WI38 (cell line): ENCODE data around the gene ENPP3.
A peak's percentile ranks its signal among the peaks of the same experiment; 100 is the strongest.

Experiments
- H3K4me3 ChIP-seq: 2 replicates; pipeline ENCODE4 v1.5.1; 2011; ENCODE audit warnings: low read depth, mild to moderate bottlenecking, control low read depth, low read length
- TF ChIP-seq, protein P1 (sequence below): IDR thresholded peaks from 2 replicates; pipeline ENCODE4 v1.5.1; 2012; ENCODE audit warnings: low read depth, mild to moderate bottlenecking, control low read depth, low read length

ENPP3 gene

DNA sequence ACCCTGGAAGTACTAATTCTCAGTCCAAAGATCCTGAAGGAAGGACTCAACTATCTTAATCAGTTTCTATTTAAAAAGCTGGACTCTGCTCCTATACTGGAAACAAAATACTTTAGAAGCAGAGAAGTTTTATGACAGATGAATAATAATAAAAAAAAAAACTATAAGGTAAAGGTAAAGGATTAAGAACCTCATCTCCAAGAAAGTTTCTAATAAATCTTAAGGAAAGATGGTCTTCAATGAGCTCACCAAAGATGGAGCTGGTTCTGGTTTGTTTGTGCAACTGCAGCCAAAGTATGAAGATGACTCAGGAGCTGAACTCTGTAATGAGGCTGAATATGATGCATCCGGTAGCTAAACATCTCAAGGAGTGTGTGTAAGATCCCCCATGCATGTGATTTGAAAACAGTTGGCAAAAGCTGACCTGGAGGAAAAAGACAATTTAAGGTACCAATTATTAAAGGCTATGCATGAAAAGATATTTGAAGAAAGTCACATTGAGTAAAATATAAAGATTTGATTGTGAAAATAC is 34.3 kb upstream of the ENPP3 start:
- H3K4me3 ChIP-seq = no peak overlapping the region
- TF ChIP-seq, protein P1, sequence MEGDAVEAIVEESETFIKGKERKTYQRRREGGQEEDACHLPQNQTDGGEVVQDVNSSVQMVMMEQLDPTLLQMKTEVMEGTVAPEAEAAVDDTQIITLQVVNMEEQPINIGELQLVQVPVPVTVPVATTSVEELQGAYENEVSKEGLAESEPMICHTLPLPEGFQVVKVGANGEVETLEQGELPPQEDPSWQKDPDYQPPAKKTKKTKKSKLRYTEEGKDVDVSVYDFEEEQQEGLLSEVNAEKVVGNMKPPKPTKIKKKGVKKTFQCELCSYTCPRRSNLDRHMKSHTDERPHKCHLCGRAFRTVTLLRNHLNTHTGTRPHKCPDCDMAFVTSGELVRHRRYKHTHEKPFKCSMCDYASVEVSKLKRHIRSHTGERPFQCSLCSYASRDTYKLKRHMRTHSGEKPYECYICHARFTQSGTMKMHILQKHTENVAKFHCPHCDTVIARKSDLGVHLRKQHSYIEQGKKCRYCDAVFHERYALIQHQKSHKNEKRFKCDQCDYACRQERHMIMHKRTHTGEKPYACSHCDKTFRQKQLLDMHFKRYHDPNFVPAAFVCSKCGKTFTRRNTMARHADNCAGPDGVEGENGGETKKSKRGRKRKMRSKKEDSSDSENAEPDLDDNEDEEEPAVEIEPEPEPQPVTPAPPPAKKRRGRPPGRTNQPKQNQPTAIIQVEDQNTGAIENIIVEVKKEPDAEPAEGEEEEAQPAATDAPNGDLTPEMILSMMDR = no peak

DNA sequence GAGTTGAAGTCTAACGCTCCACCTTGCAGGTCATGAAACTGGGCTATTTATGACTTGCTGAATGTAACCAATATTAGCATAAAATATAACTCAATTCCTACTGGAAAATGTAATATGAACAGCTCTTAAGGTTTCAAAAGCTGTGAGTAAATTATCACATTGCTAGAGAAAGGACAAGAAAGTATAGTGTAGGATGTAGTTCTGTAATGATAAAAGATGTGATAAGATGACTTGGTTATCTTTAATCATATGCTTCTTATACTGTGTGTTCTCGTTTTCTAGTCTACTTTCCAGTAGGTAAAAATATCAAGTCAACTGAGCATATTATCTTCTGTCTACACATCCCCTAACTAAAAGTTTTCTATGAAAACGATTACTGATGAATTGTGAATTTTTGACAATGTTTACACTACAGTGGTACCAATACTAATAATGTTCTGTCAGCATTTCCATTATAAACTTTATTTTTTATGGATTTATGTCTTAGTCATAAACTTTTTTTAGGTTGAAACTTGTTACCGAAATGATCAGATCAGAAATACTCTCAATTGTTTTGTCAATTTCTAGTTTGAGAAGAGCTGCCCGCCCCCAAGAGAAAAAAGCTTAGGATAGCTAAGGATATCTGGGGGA is 23.7 kb upstream of the ENPP3 start:
- TF ChIP-seq, protein P1 = no peak
- H3K4me3 ChIP-seq = no peak overlapping the region

DNA sequence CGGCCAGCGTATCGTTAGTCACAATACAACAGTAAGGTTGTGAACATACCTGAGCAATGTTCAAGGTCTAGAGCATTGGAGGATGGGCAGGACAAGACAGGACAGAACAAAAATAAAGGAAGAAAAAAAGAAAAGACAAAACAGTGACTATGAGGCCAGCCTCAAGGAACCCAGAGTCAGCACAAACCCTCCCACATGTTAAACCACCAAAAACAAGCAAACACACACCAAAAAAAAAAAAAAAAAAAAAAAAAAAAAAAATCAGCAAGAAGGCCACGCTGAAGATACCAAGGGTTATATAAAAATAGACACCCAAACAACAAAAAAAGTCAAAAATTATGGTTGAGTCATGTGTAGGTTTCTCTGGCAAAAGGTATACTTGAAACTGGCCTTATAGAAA is 21.8 kb upstream of the ENPP3 start:
- TF ChIP-seq, protein P1 = no peak
- no peak overlapping the region for H3K4me3 ChIP-seq

DNA sequence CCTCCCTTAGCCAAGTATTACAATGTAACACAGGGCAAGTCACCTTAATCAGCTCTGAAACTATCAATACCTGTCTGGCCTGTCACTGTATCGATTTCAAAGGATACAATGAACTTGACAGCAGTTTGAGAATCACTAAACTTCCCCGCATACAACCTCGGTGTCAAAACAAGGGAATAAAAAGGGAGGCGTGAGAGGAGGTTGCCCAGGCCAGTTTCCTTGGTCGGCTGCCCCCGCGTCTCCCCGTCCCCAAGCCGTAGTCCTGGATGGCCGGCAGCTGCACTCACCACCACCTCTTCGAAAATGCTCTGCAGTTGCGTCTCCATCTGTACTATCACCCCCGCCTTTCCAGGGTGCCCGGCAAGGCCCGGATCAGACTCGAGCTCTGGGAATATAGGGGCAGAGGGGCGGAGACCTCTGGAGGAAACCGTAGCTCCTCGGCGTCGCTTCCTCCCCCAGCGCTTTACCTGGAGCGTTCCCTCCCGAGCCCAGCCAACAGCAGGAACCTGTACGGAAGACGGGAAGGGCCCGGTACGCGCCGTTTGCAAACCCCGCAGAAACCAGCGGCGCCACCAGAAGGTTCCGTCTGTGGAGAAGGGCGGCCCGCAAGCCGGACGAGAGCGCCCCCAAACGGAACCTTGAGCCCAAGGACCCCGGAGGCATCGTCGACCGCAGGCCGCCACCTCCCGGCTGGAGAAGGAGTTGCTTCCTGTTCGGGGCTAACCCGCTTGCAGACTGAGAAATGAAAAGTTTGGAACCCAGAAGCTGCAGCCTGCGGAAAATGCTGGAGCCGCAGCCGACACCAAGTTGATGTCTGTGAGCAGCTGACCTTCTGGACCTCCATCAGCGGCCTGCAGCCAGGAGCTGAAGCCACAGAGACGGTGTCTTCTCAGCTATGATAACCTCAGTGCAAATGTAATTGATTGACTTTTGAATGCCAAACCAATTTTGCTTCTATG is 9.1 kb upstream of the ENPP3 start, which contains the start of gene MED23:
Gene MED23, minus strand, starts transcription at position 519 of the 959 bp plus-strand sequence. Its CDS starts 193 bp downstream, at position 326.
- TF ChIP-seq, protein P1 = peak; percentile 98
- peak within 1 kb of the TSS; percentile 96 for H3K4me3 ChIP-seq

DNA sequence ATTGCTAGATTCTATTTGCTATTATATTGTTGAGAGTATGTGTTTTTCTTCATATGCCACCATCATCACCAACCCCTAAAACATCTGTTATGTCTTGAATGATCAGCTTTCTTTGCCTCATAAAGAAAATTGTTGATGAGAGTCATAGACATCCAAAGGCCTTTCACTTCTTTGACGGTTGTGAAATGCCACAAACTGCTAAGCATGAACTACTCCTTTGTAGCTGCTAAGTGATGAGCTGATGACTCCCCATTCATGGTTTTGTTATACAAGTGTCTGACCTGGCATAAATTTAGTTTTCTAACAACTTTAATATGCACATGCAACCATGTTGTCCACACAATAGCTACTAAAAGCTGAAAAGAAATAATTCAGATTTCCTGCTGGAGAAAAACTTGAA is 8.4 kb upstream of the ENPP3 start:
- no peak overlapping the region; the same call in 1 of the 2 replicates for H3K4me3 ChIP-seq
- TF ChIP-seq, protein P1 = no peak

DNA sequence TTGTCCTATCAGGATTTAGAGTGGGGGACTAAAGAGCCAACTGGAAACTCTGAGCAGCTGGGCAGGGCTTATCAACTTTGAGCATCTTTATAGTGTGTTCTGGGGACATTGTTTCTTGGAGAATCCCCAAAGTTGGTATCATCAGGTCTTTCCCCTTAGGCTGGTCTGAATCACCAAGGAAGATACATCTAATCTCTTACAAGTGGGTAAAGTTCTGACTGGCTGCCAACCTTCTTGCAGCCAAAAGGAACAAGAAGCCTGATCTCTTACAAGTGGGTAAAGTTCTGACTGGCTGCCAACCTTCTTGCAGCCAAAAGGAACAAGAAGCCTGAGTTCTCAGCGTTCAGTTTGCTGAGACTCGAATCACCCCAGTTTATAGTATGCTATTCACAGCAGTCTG is 7.5 kb upstream of the ENPP3 start:
- TF ChIP-seq, protein P1 = no peak
- H3K4me3 ChIP-seq = no peak overlapping the region
